Right renal cortex interstitium (tissue), 3 donors: ENCODE data around the gene MAP9. TPM values are rescaled to one million over a fixed set of nuclear protein-coding genes. Genes with fewer than 3 reads are reported as not detected.
"Not testable (repeated sequence)": the region's sequence is repeated elsewhere in the genome, so short reads cannot be mapped to it uniquely, and the experiment has no call there.

Experiments used
- DNase-seq, 3 donors: peaks; one replicate each; pipeline ENCODE4 v3.0.0-alpha.2; 2013; ENCODE audit warnings: low read depth in 3 of 3, low spot score in 2 of 3
- polyA plus RNA-seq, 3 donors: library from polyadenylated mRNA; unstranded; fragments of 120-200 nt; gene quantifications; one replicate each; pipeline ENCODE4 v1.2.1, GENCODE V29; 2013; ENCODE audit not compliant: insufficient read length in 3 of 3

The MAP9 gene
- 10 to 100 TPM; 29.9 to 35.2 (median 33.1) TPM for polyA plus RNA-seq

GRCh38 chr4:155376387-155377268 lies at the start of gene MAP9:
Gene MAP9, minus strand, starts transcription at chr4:155376965. Its CDS starts 1,115 bp downstream, at chr4:155375850.
- peak; percentile 90 to 96 (median 91) for DNase-seq

- not testable (repeated sequence) for DNase-seq
These were observed 48.0 kb upstream of the MAP9 start for GRCh38 chr4:155424778-155425177.

GRCh38 chr4:155423671-155424070 lies 46.9 kb upstream of the MAP9 start:
- DNase-seq, result no peak

- no peak for DNase-seq
These were observed 42.5 kb upstream of the MAP9 start for GRCh38 chr4:155419266-155419665.

- no peak for DNase-seq
These were observed 38.9 kb upstream of the MAP9 start for GRCh38 chr4:155415662-155416061.

- no peak for DNase-seq
These were observed 36.7 kb upstream of the MAP9 start for GRCh38 chr4:155413451-155413850.

- no peak for DNase-seq
These were observed 34.8 kb upstream of the MAP9 start for GRCh38 chr4:155411546-155411945.

GRCh38 chr4:155408796-155409195 lies 32.0 kb upstream of the MAP9 start:
- DNase-seq, result no peak

GRCh38 chr4:155407480-155407879 lies 30.7 kb upstream of the MAP9 start:
- DNase-seq, result no peak

- peak in 1 of 3 donors; percentile 10 for DNase-seq
These were observed 28.3 kb upstream of the MAP9 start for GRCh38 chr4:155405059-155405458.

GRCh38 chr4:155403886-155404285 lies 27.1 kb upstream of the MAP9 start:
- peak in 1 of 3 donors; percentile 23 for DNase-seq

- DNase-seq, result peak in 1 of 3 donors; percentile 13
These were observed 26.2 kb upstream of the MAP9 start for GRCh38 chr4:155402941-155403340.

GRCh38 chr4:155400893-155401292 lies 24.1 kb upstream of the MAP9 start:
- DNase-seq, result no peak

GRCh38 chr4:155399974-155400697 lies 23.4 kb upstream of the MAP9 start:
- no peak for DNase-seq

- no peak for DNase-seq
These were observed 15.9 kb upstream of the MAP9 start for GRCh38 chr4:155392481-155393184.

- DNase-seq, result no peak
These were observed 15.2 kb upstream of the MAP9 start for GRCh38 chr4:155391932-155392331.

- no peak for DNase-seq
These were observed 11.4 kb upstream of the MAP9 start for GRCh38 chr4:155388162-155388561.

- DNase-seq, result no peak
These were observed 6.8 kb upstream of the MAP9 start for GRCh38 chr4:155383541-155383940.

- no peak for DNase-seq
These were observed 511 bp upstream of the MAP9 start for GRCh38 chr4:155377276-155377675.

GRCh38 chr4:155371432-155372043 lies 5.2 kb downstream of the MAP9 start:
- DNase-seq, result no peak

- no peak for DNase-seq
These were observed 9.2 kb downstream of the MAP9 start for GRCh38 chr4:155367608-155368007.
